Measurements from ENCODE around the gene PER1.
"Not testable (repeated sequence)": the region's sequence is repeated elsewhere in the genome, so short reads cannot be mapped to it uniquely, and the experiment has no call there.

Gene PER1

DNA sequence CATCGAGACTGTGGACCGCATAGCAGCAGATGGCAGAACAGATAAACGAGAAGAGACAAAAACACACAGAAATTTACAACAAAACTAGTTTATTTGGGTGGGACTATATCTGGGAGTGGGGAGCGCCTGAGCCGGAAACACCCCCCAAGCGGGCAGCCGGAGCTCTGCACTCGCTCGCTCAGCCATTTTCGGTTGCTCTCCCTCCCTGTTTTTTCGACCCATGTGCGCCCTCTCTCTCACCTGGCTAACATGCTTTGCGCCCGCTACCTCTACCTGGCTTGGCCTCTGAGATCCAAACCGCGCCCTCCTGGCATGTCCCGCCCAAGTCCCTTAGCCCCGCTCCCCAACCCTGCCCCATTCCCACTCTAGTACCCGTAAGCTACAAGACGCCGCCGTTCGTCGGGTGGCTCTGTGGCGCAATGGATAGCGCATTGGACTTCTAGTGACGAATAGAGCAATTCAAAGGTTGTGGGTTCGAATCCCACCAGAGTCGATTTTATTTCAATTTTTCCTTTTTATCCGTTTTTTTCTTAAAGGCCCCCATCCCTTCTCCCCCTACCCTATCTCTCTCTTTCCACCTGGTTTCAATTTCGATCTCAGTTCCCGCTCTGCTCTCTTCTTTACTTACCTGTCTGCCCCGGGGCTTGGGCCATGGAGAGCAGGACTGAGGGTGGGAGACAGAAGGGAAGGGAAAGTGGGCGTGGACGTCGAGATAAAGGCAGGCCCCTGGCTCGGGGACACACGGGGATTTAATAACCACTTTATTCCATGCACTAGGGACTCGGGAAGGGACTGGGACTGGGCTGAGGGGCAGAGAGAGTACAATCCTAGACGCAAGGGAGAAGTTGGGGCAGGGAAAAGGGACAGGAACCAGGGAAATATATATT lies 31.4 kb downstream of the PER1 start:
- peak; percentile 90 for DNase-seq

DNA sequence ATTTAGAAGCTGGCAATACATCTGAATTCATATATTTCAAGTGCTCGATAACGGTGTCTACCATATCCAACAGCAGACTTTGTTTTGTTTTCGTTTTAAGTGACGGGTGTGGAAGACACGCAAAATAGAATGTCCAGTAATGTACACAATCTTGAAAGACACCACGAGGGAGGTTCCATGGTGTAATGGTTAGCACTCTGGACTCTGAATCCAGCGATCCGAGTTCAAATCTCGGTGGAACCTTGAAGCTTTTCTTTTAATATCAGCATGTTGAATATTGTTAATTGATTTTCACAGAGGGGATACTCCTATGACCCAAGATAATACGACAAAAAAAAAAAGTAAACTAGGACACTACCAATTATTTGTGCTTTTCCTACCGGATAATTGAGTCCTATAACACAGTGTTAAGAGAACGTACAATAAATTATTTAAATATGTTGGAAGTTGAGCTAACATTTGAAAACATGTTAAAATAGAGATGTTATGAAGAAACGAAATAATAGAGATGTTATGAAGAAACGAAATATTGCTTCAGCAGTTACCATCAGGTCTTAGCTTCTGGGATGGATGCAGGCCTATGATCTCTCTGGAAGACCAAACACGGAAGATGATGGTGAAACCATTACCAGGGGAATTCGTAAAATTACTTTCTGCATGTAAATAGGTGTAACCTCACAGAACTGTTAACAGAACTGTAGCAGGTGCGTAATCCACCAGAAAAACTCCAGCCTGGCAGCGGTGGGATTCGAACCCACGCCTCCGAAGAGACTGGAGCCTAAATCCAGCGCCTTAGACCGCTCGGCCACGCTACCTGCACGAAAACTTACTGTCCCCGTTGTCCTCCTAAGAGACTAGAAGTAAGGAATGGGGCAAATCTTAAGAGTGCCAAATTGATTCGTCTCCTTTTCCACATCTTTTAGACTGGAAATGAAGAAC lies 32.4 kb downstream of the PER1 start:
- peak; percentile 97 for DNase-seq

DNA sequence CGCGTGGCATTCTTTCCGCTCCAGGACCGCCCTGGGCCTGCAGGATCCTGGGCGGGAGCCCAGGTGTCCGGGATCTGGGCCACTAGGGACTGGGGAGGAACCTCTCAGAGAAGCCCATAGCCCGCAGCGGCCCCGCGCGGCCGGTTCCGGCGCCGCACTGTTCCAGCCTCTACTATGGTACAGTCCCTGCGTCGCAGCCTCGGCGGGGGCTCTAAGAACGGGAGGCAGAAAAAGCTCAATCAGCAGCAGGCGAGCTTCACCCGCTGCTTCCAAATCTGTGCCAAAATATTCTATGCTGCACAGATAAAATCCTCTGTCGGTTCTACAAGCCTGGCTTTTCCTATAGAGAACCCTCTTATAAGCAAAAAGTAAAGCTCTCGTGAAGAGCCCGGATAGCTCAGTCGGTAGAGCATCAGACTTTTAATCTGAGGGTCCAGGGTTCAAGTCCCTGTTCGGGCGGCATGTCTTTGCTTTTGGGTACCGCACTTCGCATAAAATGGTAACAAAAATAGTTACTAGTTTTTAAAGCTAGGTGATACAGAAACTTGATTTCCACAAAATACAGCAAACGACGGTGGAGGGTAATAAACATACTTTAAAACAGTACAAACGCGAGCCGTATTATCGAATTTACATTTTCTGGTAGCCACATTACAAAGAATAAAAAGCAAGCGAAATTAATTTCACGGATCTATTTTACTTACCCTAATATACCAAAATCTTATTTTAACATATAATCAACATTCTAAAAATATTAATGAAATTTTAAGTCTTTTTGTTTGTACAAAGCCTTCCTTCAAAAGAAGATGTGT lies 33.2 kb downstream of the PER1 start:
- DNase-seq, result peak; percentile 93

DNA sequence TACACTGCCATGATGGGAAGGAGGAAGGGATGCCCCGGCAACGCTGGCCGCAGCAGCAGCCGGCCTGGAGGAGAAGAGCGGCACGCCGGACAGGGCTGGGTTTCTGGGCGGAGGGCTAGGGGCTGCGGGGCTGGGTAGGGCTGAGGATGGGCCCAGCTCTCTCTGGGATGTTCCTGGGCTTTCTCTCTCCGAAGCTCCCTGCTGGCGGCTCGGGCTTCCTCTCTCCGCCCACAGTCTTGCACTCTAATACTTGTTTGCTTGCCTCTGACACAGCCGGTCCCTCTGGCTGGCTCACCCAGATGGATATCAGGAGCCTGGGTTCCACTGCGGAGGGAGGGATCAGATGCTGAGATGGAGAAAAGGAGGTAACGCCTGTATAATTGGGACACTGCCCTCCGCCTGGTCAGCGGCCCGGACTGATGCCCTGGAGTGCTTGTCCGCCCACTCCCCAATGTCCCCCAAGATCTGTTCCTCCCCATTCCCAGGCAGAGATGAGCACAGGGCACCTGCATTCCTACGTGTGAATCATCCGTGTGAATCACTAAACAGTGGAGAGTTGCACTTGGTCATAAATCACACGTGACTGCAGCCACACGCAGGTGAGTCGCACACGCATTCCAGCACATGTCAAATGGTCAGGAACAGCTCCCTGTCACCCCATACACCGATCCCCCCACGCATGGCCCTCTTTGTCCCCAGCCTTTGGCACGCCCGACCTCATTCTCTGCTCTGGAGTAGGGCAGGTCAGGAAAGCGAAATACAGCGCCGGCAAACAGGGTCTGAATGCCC lies 34.0 kb downstream of the PER1 start, which contains the start of gene ALOXE3:
Gene ALOXE3, minus strand, starts transcription at position 535 of the 789 bp plus-strand sequence. Its CDS starts 524 bp downstream, at position 11.
- peak; percentile 45 for DNase-seq

DNA sequence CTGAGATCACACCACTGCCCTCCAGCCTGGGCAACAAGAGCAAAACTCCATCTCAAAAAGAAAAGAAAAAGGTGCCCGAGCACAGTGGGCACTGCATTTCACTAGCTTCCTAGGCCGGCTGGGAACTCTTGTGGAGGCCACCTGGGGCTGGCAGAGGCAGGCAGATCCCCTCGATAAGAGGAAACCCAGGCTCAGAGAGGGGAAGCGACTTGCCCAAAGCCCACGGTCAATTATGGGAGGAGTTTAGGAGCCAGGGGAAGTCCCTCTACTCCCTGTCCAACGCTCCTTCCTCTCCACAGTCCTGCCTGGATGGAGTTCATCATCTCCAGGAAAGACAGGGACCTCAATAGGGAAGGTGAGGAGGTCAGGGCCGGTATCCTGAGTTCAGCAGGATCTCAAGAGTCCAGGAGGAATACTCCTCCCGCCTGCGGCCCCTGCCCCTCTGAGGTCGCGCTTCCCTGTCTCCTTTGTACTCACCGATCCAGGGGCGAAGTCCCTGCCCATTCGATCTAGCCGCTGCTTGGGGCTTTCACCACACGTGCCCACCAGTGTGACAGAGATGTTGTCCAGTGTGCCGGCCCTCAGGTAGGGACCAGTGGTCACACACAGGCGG lies 34.7 kb downstream of the PER1 start:
- DNase-seq, result no peak

DNA sequence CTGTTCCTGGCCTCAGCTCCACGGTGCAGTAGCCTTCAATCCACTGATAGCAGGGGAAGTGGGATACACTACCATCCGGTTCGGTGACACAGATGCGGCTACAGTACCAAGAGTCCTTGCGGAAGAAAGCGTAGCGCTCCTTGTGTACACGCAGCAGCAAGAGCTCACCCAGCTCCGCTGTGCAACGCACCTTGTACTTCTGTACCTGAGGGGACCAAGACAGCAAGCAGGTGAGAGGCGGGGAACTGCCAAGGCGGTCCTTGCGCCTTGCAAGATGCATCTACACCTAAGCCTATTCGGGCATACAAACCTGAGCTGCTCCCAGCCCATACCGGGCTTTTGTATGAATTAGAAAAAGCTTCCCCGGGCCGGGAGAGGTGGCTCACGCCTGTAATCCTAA lies 35.4 kb downstream of the PER1 start:
- DNase-seq, result no peak

DNA sequence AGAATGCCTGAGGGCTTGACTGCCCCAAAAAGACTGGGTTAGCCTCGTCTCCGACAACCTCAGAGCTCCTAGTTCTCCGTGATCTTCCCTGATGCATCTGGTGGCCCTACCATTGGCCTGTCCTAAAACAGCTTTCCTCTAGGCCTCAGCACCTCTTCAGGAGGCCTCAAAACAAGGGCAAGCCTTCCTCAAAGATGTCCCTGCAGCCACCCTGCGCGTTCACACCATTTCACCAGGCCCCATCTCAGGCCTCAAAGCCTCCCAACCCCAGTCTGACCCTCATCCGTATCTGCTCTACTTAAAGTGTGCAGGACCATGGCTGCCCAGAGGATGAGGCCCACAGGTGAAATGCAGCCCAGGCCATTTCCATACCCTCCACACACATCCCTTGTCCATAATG lies 41.3 kb downstream of the PER1 start:
- no peak for DNase-seq

DNA sequence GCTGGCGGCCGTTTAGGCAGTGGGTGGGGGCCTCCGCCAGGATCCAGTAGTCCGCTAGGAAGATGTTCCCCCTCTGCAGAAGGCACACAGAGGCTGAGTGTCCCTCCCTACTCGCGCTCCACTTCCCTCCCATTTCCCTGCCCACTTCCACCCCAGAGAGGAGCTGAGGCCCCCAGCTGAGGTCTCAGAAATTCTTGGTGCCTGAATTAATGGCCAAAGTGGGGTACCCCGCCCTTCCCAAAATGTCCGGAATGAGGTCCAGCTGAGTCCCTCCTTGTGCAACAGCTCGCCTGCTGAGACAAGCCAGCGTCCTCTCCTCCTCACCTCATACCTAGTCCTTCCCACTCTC lies 41.8 kb downstream of the PER1 start:
- no peak for DNase-seq

DNA sequence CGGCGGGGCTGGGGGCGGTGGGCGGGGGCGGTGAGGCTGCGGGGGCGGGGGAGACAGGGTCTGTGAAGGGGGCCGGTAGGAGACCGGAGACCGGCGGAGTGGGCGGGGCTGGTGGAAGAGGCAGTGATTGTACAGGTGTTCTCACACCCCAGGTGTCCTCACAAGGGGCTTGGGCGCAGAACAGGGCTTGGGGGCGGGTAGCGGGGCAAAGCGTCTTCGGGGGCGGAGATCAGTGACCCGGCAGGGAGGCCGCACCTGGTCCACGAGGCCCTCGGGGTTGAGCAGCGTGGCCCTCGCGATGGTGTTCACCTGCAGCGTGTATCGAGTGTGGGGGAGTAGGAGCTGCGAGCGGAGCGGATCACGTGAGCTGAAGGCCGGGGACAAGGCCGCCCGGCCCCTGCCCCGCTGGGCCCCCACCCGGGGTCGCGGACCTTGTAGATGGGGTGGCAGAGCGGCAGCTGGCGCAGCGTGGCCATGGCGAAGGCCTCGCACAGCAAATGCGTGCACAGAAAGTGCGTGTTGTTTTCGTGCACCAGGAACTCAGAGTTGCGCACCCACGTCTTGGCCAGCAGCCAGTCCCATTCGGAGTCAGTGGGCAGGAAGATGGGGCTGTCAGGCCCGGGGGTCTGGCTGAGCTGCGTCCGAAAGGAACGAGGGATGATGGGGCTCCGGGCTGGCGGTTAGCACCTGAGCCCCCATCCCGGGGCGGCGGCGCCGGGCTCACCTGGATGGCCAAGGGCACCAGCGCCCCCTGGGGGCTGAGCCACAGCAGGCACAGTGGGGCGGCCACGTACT lies 42.3 kb downstream of the PER1 start:
- DNase-seq, result peak; percentile 85

DNA sequence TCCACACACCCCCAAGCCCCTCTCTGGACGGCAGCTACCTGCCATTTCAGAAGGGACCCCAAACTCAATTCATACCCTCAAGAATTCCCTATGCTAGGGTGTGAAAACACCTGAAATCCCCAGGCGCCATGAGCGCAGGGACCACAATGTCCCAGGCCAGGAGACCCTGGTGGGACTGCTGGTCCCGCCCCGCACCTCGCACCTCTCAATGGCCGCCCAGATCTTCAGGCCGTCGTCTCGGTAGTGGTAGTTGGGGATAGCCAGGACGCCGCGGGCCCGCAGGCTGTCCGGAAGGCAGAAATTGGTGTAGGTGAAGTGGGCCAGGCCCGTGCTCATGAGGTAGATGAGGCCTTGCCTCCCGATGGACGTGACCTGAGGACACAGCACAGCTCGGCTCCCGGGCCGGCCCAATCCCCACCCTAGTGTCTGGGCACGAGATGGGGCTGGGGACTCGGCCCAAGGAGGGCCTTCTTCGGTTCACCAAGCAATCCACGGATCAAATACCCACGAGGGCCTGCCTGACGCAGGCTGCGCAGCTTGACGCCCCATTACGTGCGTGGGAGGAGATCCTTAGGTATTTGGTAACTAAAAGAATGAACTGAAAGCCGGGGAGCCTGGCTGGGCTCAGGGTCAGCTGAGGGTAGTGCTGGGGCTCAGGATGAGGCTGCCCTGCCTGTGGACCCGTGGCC lies 43.1 kb downstream of the PER1 start:
- no peak for DNase-seq

DNA sequence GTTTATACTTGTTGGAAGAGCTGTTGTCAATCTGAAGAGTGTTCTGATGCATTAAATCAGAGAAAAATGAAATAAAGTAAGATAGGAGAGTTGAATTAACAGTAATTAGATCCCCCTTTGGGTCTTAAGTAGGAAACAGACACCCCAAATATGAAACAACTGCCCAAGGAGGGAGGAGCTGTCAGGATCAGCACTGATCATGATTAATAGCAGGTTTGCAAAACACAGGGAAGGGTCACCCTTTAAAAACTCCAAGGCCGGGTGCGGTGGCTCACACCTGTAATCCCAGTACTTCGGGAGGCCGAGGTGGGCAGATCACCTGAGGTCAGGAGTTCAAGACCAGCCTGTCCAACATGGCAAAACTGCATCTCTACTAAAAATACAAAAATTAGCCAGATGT lies 45.2 kb downstream of the PER1 start:
- DNase-seq, result not testable (repeated sequence)

DNA sequence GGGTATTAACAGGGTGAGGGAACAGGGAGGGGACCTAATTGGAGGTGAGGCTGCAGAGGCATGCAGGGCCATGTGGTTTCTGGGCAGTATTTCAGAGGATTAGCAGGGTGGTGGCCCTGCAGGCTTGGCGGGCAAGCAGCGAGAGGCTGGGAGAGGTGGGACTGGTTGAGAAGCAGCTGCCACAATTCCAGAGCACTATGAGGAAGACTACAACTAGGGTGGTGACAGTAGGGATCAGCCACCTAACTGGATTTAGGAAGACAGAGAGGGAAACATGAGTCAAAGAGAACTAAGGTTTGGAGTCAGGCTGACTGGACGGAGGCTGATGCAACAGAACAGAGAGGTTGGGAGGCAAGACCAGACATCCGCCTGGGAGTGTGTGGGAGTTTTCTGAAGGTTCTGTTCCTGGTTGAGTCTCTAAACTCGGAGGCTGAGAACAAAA lies 46.2 kb downstream of the PER1 start:
- DNase-seq, result no peak

DNA sequence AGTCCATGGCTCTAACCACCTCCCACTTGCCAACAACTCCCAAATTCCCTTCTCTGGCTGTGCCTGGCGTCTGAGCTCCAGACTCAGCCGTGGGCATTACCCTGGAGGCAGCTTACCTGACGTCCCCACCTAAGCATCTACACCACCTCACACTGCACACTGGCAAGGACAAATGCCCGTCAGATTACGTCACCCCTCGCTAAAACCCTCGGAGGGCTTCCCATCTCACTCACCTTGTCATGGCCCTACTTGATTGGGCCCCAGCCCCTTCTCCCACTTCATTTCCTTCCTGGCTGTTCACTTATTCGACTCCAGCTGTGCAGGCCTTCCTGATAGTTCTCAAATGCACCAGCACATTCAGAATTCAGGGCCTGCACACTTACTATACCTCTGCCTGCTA lies 47.3 kb downstream of the PER1 start:
- no peak for DNase-seq

DNA sequence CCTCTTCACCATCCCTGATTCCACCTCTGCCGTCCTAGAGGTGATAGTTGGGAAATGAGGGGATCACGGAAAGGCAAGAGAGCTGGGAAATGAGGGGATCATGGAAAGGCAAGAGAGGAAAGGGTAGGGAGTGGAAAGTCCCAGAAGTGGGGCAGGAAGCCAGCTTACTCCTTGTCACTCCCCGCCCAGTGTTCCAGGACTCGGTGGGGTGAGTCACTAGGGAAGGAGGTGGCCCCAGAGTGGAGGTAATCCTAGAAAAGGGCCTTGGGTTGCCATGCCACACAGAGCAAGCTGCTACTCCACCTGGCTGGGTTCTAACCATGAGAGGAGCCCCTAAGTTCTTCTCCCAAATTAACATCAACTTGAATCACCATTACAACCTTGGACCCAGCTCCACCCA lies 48.7 kb downstream of the PER1 start:
- DNase-seq, result no peak

DNA sequence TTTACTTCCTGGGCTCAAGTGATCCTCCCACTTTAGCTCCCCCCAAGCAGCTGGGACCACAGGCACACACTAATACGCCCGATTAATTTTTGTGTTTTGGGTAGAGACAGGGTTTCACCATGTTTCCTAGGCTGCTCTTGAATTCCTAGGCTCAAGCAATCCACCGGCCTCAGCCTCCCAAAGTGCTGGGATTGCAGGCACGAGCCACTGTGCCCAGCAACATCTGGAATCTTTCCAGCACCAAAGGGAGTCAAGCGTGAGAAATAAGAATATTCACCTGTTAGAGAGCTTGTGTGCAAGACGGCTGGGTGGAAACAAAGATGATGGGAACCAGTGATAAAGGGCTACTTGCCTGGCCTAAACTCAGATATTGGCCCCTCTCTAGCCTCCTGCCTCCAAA lies 50.5 kb downstream of the PER1 start:
- DNase-seq, result no peak

DNA sequence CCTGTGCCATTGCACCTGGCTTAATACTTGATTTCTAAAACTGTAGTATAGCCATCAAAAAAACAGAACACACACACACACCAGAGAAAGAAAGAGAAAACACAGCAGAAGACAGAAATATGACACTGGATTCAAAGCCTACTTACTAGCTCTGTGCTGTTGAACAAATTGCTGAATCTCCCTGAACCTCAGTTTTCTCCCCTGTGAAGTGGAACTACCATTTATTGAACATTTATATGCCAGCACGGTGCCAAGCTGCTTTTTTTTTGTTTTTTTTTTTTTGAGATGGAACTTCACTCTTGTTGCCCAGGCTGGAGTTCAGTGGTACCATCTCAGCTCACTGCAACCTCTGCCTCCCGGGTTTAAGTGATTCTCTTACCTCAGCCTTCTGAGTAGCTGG lies 51.4 kb downstream of the PER1 start:
- no peak for DNase-seq

DNA sequence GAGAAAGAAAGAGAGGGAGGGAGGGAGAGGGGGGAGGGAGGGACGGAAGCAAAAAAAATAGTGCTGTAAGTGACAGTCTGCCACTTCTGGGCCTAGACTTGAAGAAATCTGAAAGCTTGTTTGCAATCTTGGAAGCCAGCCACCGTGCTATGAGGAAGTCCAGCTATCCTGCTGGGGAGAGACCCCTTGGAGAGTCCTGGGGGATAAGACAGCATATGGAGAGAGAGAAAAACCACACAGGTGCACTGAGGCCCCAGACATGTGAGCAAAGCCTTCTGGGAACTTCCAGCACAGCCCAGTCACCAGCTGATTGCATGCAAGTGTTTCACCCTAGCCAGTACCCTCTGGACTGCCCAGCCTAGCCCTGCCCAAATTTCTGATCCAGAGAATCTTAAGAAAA lies 52.1 kb downstream of the PER1 start:
- DNase-seq, result no peak

DNA sequence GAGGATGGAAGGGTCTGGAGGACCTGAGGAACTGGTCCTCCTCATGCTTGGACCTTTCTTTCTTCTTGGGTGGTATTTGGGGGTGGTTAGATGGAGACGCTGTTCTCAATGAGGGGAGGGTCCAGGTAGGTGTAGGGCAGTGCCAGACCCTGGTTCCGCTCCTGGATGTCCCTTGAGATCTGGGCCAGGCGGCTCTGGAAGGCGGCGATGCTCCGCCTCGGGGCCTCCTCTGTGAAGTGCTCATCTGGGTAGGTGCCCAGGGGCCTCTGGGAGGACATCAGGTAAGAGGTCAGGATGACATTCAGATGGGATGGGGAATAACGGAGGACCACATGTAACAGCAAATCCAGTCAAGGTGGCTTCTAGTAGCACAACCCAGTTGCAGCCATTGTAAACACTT lies 55.7 kb downstream of the PER1 start:
- DNase-seq, result no peak

DNA sequence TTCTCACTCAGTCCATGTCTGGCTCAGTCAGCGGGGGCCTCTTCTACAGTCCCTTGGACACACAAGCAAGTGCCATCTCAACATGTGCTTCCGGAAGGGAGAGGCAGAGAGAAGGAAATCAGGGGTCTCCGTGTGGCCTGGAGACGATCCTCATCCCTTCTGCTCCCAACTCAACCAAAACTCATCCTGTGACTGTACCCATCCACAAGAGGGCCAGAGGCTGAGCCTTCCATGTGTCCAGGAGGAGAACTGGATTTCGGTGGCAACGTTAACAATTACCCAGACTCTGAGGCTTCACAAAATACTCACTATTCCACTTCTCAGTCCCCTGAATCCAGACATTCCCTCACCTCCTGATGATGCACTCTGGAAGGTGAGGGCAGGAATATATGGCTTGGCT lies 56.8 kb downstream of the PER1 start:
- no peak for DNase-seq

DNA sequence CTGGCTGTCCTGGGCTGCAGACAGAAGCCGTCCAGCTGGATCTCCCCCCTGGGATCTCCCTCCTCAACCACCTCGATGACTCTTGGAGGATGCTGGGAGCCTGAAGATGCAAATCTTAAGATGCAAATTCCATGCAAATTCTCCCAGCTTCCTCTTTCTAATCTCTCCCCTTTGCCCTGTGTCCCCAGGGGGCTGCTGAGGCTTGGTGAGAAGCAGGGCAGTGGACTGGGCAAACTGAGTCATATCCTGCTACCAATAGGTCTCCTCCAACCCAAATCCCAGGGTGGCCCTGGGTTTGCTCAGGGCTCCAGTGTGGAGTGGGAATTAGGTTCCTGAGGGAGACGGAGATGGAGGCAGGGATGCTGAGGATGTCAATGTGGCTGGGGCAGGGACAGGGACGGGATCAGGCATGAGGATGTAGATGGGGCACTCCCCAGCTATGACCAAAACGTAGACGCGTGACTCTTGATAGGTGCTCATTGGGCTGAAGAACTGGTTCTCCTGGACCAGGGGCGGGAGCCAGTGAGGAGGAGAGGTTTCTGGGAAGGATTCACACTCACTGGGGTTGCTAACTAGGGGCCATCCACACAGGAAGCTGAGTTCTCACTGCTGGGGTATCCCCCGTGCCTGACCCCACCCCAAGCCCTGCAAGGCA lies 61.0 kb downstream of the PER1 start:
- no peak for DNase-seq

Data from activated CD4-positive, alpha-beta T cell treated with anti-CD3 and anti-CD28 coated beads for 48 hours (primary cell).